Measurements from ENCODE around the gene CFL1.

Gene CFL1

DNA sequence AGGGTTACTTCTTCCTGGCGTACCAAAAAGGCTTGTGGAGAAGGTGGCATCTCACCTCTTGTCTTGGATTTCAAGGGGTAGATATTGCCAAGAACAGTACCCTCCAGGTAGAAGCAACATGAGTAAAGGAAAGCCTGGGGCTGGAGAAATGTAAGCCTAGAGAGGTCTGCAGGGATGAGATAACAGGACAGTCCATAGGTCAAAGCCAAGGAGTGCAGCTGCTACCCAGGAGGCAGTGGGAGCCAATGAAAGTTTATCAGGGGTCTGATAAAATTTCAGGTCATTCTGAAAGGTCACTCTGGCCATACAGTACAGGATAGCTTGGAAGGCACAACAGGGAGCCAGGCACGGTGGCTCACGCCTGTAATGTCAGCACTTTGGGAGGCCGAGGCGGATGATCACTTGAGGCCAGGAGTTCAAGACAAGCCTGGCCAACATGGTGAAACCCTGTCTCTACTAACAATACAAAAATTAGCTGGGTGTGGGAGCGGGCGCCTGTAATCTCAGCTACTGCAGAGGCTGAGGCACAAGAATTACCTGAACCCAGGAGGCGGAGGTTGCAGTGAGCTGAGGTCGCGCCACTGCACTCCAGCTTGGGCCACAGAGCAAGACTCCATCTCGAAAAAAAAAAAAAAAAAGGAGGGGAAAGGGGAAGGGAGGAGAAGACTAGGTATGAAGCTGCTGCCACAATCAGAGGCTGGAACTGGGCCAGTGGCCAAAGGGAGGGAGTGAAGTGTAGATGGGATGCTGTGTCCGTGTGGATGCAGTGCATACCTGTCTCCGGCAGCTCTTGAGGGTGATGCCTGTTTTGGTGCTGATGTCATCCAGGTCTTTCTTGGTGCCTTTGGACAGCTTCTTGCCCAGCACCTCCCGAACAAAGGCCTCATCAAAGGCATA lies 29.1 kb upstream of the CFL1 start:
- Histone ChIP-seq H3K9me3 (ENCODE audit: control insufficient read depth, insufficient read depth, low read length) (no peaks in the 10 kb centered on the region), H3K27me3 (ENCODE audit: control insufficient read depth, low read length) (no peaks in the 10 kb centered on the region), H3K79me2 (ENCODE audit: control insufficient read depth, low read length) (peaks cover 26% of the 10 kb centered on the region), H3K36me3 (ENCODE audit: control insufficient read depth, low read length) (peaks cover 62% of the 10 kb centered on the region), H3K4me1 (ENCODE audit: control insufficient read depth, low read length) (peaks cover 51% of the 10 kb centered on the region), H3K27ac (ENCODE audit: low read depth, low read length) (no peak overlapping the region), H4K20me1 (ENCODE audit: control insufficient read depth, insufficient read depth, low read depth, low read length) (0 out of 2 replicates have a peak, but pooled peaks cover 2% of the 10 kb centered on the region), H3K4me3 (ENCODE audit: low read length) (peak overlapping the region; percentile 93), H3F3A (ENCODE audit: control insufficient read depth, insufficient read depth) (peaks cover 23% of the 10 kb centered on the region), H3K4me2 (ENCODE audit: low read length) (peak overlapping the region; percentile 95), H3K9me2 (replicated peaks; ENCODE audit: control insufficient read depth, low read length) (no peaks in the 10 kb centered on the region)
- TF ChIP-seq, protein P1, sequence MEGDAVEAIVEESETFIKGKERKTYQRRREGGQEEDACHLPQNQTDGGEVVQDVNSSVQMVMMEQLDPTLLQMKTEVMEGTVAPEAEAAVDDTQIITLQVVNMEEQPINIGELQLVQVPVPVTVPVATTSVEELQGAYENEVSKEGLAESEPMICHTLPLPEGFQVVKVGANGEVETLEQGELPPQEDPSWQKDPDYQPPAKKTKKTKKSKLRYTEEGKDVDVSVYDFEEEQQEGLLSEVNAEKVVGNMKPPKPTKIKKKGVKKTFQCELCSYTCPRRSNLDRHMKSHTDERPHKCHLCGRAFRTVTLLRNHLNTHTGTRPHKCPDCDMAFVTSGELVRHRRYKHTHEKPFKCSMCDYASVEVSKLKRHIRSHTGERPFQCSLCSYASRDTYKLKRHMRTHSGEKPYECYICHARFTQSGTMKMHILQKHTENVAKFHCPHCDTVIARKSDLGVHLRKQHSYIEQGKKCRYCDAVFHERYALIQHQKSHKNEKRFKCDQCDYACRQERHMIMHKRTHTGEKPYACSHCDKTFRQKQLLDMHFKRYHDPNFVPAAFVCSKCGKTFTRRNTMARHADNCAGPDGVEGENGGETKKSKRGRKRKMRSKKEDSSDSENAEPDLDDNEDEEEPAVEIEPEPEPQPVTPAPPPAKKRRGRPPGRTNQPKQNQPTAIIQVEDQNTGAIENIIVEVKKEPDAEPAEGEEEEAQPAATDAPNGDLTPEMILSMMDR (IDR thresholded peaks at IDR 0.05; ENCODE audit: low read depth, low read length, poor library complexity, severe bottlenecking): no peak
- TF ChIP-seq EZH2phosphoT487 (IDR thresholded peaks at IDR 0.05; ENCODE audit: borderline replicate concordance, low read length): no peak

GRCh38 chr11:65885808-65886536 lies 28.0 kb upstream of the CFL1 start:
- H3K4me2 ChIP-seq (ENCODE audit: low read length): peak overlapping the region; percentile 95
- no peak overlapping the region for H3K27ac ChIP-seq (ENCODE audit: low read depth, low read length)
- H3K4me3 ChIP-seq (ENCODE audit: low read length): no peak overlapping the region
- peaks cover 18% of the 10 kb centered on the region for H3F3A ChIP-seq (ENCODE audit: control insufficient read depth, insufficient read depth)
- no peaks in the 10 kb centered on the region for H3K27me3 ChIP-seq (ENCODE audit: control insufficient read depth, low read length)
- H3K9me3 ChIP-seq (ENCODE audit: control insufficient read depth, insufficient read depth, low read length): no peaks in the 10 kb centered on the region
- peaks cover 47% of the 10 kb centered on the region for H3K4me1 ChIP-seq (ENCODE audit: control insufficient read depth, low read length)
- H4K20me1 ChIP-seq (ENCODE audit: control insufficient read depth, insufficient read depth, low read depth, low read length): no peaks in the 10 kb centered on the region
- H3K9me2 ChIP-seq (replicated peaks; ENCODE audit: control insufficient read depth, low read length): no peaks in the 10 kb centered on the region
- TF ChIP-seq, protein P1 (IDR thresholded peaks at IDR 0.05; ENCODE audit: low read depth, low read length, poor library complexity, severe bottlenecking): no peak
- no peak for TF ChIP-seq EZH2phosphoT487 (IDR thresholded peaks at IDR 0.05; ENCODE audit: borderline replicate concordance, low read length)
- H3K36me3 ChIP-seq (ENCODE audit: control insufficient read depth, low read length): peaks cover 53% of the 10 kb centered on the region
- H3K79me2 ChIP-seq (ENCODE audit: control insufficient read depth, low read length): peaks cover 15% of the 10 kb centered on the region

DNA sequence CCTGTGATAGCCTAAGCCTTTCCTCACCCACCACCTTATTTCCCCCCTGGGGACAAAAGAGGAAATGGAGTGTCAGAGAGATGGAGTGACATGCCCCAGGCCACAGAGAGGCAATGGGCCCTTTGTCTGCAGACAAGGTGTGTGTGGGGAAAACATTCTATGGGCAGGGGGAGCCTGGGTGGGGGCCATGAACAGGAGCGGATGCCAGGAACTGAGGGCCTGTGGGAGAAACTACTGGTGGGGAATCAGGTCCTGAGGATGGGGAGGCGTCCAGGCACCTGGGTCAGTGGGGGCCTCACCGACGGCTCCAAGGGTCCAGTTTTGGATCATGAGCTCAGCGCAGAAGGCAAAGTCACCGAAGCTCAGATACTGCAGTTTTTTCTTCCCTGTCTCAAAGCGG lies 27.3 kb upstream of the CFL1 start:
- Histone ChIP-seq H3K4me2 (ENCODE audit: low read length) (peak overlapping the region; percentile 50), H3K27ac (ENCODE audit: low read depth, low read length) (no peak overlapping the region), H3K9me3 (ENCODE audit: control insufficient read depth, insufficient read depth, low read length) (no peaks in the 10 kb centered on the region)

More for the DNA sequence above, 27.3 kb upstream of the CFL1 start:
- Histone ChIP-seq H4K20me1 (ENCODE audit: control insufficient read depth, insufficient read depth, low read depth, low read length) (no peaks in the 10 kb centered on the region), H3K4me3 (ENCODE audit: low read length) (peak overlapping the region; percentile 33; the same call in 1 of the 2 replicates), H3K27me3 (ENCODE audit: control insufficient read depth, low read length) (no peaks in the 10 kb centered on the region), H3K9me2 (replicated peaks; ENCODE audit: control insufficient read depth, low read length) (no peaks in the 10 kb centered on the region), H3F3A (ENCODE audit: control insufficient read depth, insufficient read depth) (peaks cover 18% of the 10 kb centered on the region), H3K36me3 (ENCODE audit: control insufficient read depth, low read length) (peaks cover 52% of the 10 kb centered on the region), H3K79me2 (ENCODE audit: control insufficient read depth, low read length) (peaks cover 10% of the 10 kb centered on the region), H3K4me1 (ENCODE audit: control insufficient read depth, low read length) (peaks cover 47% of the 10 kb centered on the region)
- TF ChIP-seq, protein P1 (IDR thresholded peaks at IDR 0.05; ENCODE audit: low read depth, low read length, poor library complexity, severe bottlenecking): no peak
- TF ChIP-seq EZH2phosphoT487 (IDR thresholded peaks at IDR 0.05; ENCODE audit: borderline replicate concordance, low read length): no peak
